SKM-1 (cell line): ENCODE measurements around the gene PCDHGB3.
"Not testable (repeated sequence)": the region's sequence is repeated elsewhere in the genome, so short reads cannot be mapped to it uniquely, and the experiment has no call there.

ENCODE experiments used
- DNase-seq: peaks from one replicate; lab custom pipeline; 2025; ENCODE audit not compliant: unreplicated experiment; lab: John Stamatoyannopoulos, UW

Gene PCDHGB3

DNA sequence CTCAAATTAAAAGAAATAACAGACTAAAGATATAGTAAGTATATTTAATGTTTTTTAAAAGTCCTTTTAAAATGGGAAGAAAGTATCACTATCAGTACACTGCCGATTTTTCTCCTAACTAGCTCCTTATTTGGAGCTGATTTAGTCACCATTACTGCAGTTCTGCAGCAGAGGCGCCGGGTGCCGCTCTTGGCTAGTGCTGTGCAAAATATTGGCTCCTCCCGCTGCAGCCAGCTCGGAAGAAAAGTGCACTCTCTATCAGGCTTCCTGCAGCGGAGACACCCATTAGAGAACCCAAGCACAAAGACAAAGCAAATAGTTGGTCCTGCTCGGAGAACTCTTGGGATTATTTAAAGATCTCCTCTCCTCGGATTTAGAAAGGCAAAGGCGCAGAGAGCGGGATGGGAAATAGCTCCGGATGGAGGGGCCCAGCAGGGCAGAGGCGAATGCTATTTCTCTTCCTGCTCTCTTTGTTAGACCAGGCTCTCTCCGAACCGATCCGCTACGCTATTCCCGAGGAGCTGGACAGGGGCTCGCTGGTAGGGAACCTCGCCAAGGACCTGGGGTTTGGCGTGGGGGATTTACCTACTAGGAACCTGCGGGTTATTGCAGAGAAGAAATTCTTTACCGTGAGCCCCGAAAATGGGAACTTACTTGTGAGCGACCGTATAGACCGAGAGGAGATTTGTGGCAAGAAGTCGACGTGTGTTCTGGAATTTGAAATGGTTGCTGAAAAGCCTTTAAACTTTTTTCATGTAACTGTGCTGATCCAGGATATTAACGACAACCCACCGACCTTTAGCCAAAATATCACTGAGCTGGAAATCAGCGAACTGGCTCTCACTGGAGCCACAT is at the start of gene PCDHGB3:
Gene PCDHGB3 (plus strand): TSS at position 249 of the 855 bp plus-strand sequence. CDS start 153 bp downstream, at position 402.
- DNase-seq: no peak

DNA sequence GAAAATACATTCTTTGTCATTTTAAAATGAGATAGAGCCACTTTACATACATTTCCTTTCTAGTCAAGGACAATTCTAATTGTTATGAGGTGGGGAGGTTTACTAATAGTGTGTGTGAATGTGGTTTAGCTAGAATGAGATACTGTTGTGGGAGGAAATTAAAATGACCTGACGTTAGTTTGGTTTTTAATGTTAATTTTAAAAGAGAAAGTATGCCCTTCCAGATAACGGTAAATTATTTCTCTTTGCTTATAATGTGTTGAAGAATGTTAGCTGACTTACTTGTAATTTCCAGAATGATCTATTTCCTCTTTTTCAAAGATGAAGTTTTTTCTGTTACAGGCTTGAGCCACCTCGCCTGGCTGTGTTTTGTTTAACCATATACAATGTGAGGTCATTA is 47.8 kb upstream of the PCDHGB3 start:
- DNase-seq: no peak

DNA sequence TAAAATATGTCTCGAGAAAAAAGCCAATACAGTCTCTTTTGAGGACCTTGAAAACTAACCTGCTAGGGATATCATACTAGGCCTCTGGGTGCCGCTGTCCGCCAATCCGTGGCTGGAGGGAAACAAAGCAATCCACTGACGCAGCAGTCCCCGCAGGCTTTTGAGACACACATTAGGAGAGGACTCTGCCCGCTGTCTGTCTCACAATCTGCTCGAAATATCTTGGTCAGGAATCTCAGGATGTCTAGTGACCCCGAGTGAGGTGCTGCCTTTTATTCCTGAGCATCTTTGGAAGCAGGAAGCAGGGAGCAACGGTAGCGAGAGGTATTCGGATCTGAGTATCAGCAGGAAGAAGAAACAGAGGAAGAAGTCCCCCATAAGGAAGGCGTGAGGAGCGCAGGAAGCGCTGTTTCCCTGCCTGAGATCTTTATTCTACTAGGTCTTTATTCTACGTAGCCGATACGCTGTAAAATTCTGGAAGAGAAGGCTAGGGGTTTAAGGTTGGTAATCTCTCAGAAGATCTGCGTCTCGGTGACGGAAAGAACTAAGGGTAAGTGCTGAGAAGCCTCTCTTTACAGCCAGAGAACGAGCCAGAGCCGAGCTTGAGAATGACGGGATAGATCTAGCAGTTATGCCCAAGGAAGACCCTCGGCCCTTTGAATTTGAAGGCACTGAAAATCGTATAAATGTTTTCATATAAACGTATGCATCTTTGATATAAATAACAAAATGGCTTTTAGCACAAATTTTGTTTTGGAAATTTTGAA is 43.8 kb upstream of the PCDHGB3 start:
- no peak for DNase-seq

DNA sequence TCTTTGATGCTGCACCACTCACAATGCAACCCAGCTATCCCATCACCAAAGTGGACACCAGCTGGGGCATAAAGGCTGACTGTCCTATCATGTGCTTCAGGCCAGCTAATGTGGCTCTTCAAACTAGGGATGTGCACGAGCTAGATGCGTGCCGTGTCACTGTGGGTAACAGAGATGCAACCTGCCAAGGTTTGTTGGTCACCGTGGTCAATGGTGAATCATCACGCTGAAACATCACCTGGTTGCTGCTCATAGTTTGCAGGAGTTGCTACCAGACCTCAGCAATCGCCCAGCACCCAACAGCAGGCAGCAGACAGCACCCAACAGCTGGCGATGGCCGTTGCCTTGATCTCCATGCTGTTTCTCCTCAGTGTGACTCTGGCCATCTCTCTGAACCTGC is 41.8 kb upstream of the PCDHGB3 start:
- DNase-seq: no peak

GRCh38 chr5:141330299-141331080 is 39.6 kb upstream of the PCDHGB3 start, which contains the start of gene PCDHGA1:
PCDHGA1 (plus strand) TSS chr5:141330514.
- DNase-seq: no peak

DNA sequence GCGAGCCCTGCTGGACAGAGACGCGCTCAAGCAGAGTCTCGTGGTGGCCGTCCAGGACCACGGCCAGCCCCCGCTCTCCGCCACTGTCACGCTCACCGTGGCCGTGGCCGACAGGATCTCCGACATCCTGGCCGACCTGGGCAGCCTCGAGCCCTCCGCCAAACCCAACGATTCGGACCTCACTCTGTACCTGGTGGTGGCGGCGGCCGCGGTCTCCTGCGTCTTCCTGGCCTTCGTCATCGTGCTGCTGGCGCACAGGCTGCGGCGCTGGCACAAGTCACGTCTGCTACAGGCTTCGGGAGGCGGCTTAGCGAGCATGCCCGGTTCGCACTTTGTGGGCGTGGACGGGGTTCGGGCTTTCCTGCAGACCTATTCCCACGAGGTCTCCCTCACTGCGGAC is 37.5 kb upstream of the PCDHGB3 start:
- DNase-seq: not testable (repeated sequence)

DNA sequence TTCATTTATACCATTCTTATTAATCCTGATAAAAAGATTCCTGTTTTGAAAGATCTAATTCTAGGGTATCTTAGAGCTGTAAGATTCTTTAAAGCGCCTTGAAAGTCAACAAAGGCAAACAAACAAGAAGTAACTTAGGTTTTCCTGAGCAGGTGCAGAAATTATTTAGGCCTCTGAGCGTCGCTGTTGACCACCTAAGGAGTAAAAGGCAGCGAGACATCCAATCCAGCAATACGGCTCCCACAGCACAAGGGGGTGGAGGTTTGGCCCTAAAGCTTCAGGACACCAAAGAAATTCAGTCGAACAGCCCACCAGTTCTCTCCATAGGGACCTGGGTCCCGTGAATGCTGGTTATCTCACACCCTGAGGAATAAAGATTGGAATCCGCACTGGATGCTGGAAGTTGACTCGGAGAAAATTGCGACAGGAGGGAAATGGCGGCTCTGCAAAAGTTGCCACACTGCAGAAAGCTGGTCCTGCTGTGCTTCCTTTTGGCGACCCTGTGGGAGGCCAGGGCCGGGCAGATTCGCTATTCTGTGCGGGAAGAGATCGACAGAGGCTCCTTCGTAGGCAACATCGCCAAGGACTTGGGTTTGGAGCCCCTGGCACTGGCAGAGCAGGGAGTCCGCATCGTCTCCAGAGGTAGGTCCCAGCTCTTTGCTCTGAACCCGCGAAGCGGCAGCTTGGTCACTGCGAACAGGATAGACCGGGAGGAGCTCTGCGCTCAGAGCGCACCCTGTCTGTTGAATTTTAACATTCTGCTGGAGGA is 31.3 kb upstream of the PCDHGB3 start, which contains the start of gene PCDHGA2:
Gene PCDHGA2 (plus strand): TSS at position 223 of the 769 bp plus-strand sequence.
- no peak for DNase-seq

- DNase-seq: not testable (repeated sequence)
Measured at GRCh38 chr5:141340781-141341354, 29.2 kb upstream of the PCDHGB3 start.

DNA sequence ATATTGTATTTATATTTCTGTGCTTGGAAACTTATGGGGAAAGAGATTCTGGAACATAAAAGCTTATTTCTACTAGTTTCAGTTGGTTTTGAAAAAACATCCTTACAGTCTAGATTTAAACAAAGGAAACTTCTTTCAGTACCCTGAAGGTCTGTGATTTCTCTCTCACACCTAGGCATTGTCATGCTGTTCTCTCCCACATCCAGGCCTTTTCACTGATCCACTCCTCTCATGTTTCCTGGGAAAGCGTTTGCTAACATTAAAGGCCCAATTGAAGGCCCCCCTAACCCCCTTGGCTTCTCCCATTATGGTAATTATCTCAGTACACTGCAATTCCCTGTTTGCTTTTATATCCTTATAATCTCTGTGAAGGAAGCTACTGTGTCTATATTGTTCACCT is 27.3 kb upstream of the PCDHGB3 start:
- no peak for DNase-seq

- no peak for DNase-seq
Measured at GRCh38 chr5:141343242-141343952, 26.6 kb upstream of the PCDHGB3 start, which contains the start of gene PCDHGA3. PCDHGA3 (plus strand) TSS chr5:141343829; CDS start chr5:141344034, 205 bp downstream.

DNA sequence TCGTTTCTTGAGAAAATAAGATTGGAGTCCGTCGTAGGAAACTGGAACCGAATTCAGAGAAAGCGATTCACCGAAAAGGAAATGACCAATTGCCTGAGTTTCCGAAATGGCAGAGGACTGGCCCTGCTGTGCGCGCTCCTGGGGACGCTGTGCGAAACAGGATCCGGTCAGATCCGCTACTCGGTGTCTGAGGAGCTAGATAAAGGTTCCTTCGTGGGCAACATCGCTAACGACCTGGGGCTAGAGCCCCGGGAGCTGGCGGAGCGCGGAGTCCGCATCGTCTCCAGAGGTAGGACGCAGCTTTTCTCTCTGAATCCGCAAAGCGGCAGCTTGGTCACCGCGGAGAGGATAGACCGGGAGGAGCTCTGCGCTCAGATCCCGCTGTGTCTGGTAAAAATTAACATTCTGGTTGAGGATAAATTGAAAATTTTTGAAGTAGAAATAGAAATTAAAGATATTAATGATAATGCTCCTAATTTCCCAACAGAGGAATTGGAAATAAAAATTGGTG is 26.0 kb upstream of the PCDHGB3 start:
- DNase-seq: no peak

GRCh38 chr5:141345327-141345726 is 24.7 kb upstream of the PCDHGB3 start:
- no peak for DNase-seq

GRCh38 chr5:141346017-141346416 is 24.0 kb upstream of the PCDHGB3 start:
- not testable (repeated sequence) for DNase-seq

DNA sequence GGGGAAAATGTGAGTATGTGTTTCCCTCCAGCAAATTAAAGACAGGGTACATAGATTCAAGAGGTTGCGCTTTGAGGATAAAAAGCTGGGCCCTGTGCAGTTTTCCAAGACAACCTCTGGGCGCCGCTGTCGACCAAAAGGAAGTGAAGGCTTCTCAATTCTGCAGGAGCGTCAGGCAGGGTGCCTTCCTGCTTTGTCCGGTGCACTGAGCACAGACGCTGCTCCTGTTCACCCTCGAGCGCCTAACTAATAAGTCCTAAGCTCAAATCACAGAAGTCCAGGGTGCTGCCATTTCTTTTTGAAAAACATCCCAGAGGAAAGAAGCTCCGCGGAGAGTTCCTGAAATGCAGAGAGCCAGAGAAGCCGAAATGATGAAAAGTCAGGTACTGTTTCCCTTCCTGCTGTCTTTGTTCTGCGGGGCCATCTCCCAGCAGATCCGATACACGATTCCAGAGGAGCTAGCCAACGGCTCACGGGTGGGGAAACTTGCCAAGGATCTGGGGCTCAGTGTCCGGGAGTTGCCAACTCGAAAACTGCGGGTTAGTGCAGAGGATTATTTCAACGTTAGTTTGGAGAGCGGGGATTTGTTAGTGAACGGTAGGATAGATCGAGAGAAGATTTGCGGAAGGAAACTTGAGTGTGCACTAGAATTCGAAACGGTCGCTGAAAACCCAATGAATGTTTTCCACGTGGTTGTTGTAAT is 20.0 kb upstream of the PCDHGB3 start, which contains the start of gene PCDHGB1:
Gene PCDHGB1 (plus strand): TSS at position 183 of the 703 bp plus-strand sequence. CDS start 162 bp downstream, at position 345.
- DNase-seq: no peak

GRCh38 chr5:141351591-141351990 is 18.5 kb upstream of the PCDHGB3 start:
- DNase-seq: no peak

- no peak for DNase-seq
Measured at GRCh38 chr5:141354900-141355469, 15.1 kb upstream of the PCDHGB3 start, which contains the start of gene PCDHGA4. PCDHGA4 (plus strand) TSS chr5:141355021; CDS start chr5:141355108, 87 bp downstream.

- DNase-seq: no peak
Measured at GRCh38 chr5:141355641-141356040, 14.4 kb upstream of the PCDHGB3 start.

- no peak for DNase-seq
Measured at GRCh38 chr5:141356133-141356532, 13.9 kb upstream of the PCDHGB3 start.
